Body of pancreas (tissue), 4 donors: Measurements from ENCODE around the gene LRRC46. TPM values are rescaled to one million over a fixed set of nuclear protein-coding genes. Genes with fewer than 3 reads are reported as not detected.

Experiments
- ATAC-seq: fragments of 150-250 bp; one replicate; pipeline ENCODE4 v1.9.1; 2016
- DNase-seq, 4 donors: peaks; one replicate each; pipeline ENCODE4 v3.0.0-alpha.2; 2019
- H3K27ac ChIP-seq, 4 donors: fragments of 200-600 bp; sonication (generic); 1 replicate in 3 of 4; 2 replicates in 1 of 4; pipeline versions ENCODE4 v1.5.1 to v1.6.1; 2016 to 2019; ENCODE audit warnings: mild to moderate bottlenecking in 1 of 4, mixed read lengths in 1 of 4, moderate library complexity in 1 of 4
- H3K27me3 ChIP-seq, 2 donors: fragments of 200-600 bp; sonication (generic); one replicate each; pipeline ENCODE4 v1.6.0; 2016; ENCODE audit warnings: mild to moderate bottlenecking in 1 of 2
- H3K36me3 ChIP-seq, 2 donors: fragments of 200-600 bp; sonication (generic); replicated peaks in 1 of 2; 2 replicates each; pipeline ENCODE4 v1.5.1; 2016; ENCODE audit warnings: low read depth in 2 of 2; ENCODE audit not compliant: insufficient read depth in 1 of 2
- H3K4me1 ChIP-seq: fragments of 200-600 bp; sonication (generic); one replicate; pipeline ENCODE4 v1.6.0; 2016
- H3K4me3 ChIP-seq, 2 donors: fragments of 200-600 bp; sonication (generic); 1 replicate in 1 of 2; 2 replicates in 1 of 2; pipeline ENCODE4 v1.5.1; 2016 to 2019
- H3K9me3 ChIP-seq, 3 donors: fragments of 200-600 bp; sonication (generic); 1 replicate in 2 of 3; 2 replicates in 1 of 3; pipeline ENCODE4 v1.5.1; 2016
- POLR2A ChIP-seq, 3 donors: fragments of 450-650 bp; IDR thresholded peaks; one replicate each; pipeline ENCODE4 v1.6.1; 2016; ENCODE audit warnings: antibody characterized with exemption in 3 of 3, mild to moderate bottlenecking in 2 of 3
- WGBS, 2 donors: methylation state at CpG; one replicate each; pipeline ENCODE4 v1.1.5; 2017; 5-methylcytosine and 5-hydroxymethylcytosine counted together
- intact Hi-C: fragments of 100-400 bp; cut with DNase I; formaldehyde crosslinking; loops from one replicate; pipeline ENCODE4 v1.15.1; 2023
- total RNA-seq, 2 donors: library from RNA; depleted of rRNA; stranded (reverse); fragments of >200 nt; gene quantifications; one replicate each; pipeline ENCODE4 v1.1.0, GENCODE V29; 2016
- TF ChIP-seq, protein P1 (sequence below), 7 experiments: fragments of 450-650 bp in 4 of 7; fragments of 200-600 bp in 3 of 7; sonication (generic) in 3 of 7; IDR thresholded peaks; one replicate each; pipeline ENCODE4 v1.5.1; 2016 to 2019; ENCODE audit warnings: antibody characterized with exemption in 7 of 7

LRRC46 gene
- total RNA-seq, 2 donors from 2014 or later = not detected

DNA sequence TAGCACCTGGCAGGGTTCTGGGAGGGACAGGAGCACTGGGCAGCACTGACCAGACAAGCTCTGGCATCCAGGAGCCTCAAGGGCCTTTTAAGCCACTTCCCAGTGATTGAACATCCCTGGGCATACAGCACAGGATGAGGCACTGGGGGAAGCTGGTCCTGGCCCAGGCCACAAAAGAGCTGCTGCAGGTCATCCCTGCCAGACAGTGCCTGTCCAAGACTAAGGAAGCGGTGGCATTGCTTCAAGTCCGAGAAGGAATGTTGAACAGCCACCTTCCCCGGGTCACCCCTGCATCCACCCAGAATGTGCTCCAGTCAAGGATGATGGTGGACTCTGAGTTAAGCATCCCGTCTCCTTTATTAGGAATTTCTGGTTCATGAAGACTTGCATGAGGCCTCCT lies 8.7 kb upstream of the LRRC46 start:
- H3K27ac ChIP-seq = peak overlapping the region in 1 of 4 donors; percentile 77
- H3K36me3 ChIP-seq = peaks cover 9 to 21% of the 10 kb centered on the region in 2 donors
- no peak for ATAC-seq

DNA sequence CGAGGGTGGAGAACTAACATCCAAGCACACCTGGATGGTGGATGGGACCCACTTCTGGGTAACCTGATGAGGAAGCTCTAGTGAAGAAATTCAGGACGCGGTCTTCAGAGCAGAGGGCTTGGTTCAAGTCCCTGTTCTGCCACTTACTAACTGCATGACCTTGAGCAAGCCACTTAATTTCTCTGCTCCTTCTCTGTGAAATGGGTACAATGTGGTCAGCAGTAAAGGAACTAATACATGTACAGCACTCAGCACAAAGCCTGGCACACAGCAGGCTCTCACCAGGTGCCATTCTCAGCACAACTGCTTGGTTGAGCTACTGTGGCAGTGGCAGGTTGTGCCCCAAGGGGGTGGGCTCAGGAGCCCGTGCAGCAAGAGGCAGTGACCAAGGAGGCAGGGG lies 8.0 kb upstream of the LRRC46 start:
- no peak for DNase-seq
- H3K9me3 ChIP-seq = no peaks in the 10 kb centered on the region

More for the DNA sequence above, 8.7 kb upstream of the LRRC46 start:
- Histone ChIP-seq H3K4me1 (peaks cover 22% of the 10 kb centered on the region), H3K9me3 (no peaks in the 10 kb centered on the region), H3K27me3 (no peaks in the 10 kb centered on the region), H3K4me3 (no peak overlapping the region)
- intact Hi-C loops = no loop called here
- WGBS, 2 donors = 89 to 91% methylated on average over 4 of the region's 4 CpGs
- DNase-seq = no peak
- TF ChIP-seq, protein P1, sequence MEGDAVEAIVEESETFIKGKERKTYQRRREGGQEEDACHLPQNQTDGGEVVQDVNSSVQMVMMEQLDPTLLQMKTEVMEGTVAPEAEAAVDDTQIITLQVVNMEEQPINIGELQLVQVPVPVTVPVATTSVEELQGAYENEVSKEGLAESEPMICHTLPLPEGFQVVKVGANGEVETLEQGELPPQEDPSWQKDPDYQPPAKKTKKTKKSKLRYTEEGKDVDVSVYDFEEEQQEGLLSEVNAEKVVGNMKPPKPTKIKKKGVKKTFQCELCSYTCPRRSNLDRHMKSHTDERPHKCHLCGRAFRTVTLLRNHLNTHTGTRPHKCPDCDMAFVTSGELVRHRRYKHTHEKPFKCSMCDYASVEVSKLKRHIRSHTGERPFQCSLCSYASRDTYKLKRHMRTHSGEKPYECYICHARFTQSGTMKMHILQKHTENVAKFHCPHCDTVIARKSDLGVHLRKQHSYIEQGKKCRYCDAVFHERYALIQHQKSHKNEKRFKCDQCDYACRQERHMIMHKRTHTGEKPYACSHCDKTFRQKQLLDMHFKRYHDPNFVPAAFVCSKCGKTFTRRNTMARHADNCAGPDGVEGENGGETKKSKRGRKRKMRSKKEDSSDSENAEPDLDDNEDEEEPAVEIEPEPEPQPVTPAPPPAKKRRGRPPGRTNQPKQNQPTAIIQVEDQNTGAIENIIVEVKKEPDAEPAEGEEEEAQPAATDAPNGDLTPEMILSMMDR (IDR thresholded peaks at IDR 0.05) = no peak
- no peak for TF ChIP-seq POLR2A (IDR thresholded peaks at IDR 0.05)

DNA sequence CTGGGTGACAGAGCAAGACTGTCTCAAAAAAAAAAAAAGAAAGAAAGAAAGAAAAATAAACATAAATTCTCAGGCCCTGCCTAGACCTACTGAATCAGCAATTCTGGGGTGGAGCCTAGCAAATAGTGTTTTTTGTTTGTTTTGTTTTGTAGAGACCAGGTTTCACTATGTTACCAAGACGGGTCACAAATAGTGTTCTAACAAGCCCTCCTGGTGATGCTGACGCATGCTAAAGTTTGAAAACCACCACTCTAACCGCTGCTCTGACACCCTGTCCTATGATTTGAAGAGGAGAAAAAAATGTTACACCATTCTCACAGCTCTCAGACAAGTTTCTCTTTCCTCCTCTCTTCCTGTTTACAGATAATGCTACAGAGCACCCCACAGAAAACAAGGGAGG lies 1.6 kb upstream of the LRRC46 start:
- intact Hi-C loops = loop anchor here (10.0 kb wide), 1 partner anchor 185 kb away; no protein-coding TSS in a partner anchor
- Histone ChIP-seq H3K27ac (no peak overlapping the region), H3K4me1 (peaks cover 20% of the 10 kb centered on the region), H3K9me3 (no peaks in the 10 kb centered on the region), H3K36me3 (peaks cover 9 to 15% of the 10 kb centered on the region in 2 donors), H3K4me3 (no peak overlapping the region), H3K27me3 (no peaks in the 10 kb centered on the region)
- 62 to 84% methylated on average over 3 of the region's 3 CpGs for WGBS, 2 donors
- TF ChIP-seq, protein P1 (IDR thresholded peaks at IDR 0.05) = no peak
- TF ChIP-seq POLR2A (IDR thresholded peaks at IDR 0.05) = no peak
- no peak for ATAC-seq
- no peak for DNase-seq

More for the DNA sequence above, 8.0 kb upstream of the LRRC46 start:
- TF ChIP-seq POLR2A (IDR thresholded peaks at IDR 0.05) = no peak
- TF ChIP-seq, protein P1 (IDR thresholded peaks at IDR 0.05) = no peak
- ATAC-seq = no peak
- intact Hi-C loops = no loop called here
- H3K27ac ChIP-seq = no peak overlapping the region
- H3K4me3 ChIP-seq = no peak overlapping the region
- peaks cover 9 to 17% of the 10 kb centered on the region in 2 donors for H3K36me3 ChIP-seq
- no peaks in the 10 kb centered on the region for H3K27me3 ChIP-seq
- WGBS, 2 donors = 83 to 85% methylated on average over 4 of the region's 4 CpGs
- H3K4me1 ChIP-seq = peaks cover 22% of the 10 kb centered on the region

DNA sequence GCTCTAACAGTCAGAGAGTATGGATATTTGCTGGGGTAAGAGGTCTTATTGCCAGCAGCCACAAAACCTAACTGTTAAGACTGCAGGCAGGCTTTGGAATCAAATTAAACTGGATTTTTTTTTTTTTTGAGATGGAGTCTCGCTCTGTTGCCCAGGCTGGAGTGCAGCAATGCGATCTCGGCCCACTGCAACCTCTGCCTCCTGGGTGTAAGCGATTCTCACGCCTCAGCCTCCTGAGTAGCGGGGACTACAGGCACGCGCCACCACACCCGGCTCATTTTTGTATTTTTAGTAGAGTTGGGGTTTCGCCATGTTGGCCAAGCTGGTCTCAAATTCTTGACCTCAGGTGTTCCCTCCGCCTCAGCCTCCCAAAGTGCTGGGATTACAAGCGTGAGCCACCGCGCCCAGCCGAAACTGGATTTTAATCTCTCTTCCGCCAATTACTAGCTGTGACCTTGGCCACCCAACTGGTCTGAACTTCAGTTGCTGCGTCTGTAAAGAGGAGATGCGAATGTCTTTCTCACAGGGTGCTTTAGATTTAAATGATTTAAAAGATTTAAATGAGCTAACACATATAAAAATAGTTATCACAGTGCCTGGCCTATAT lies 971 bp upstream of the LRRC46 start:
- no peak for DNase-seq
- Histone ChIP-seq H3K4me1 (peaks cover 20% of the 10 kb centered on the region), H3K4me3 (peak overlapping the region; percentile 58 to 67), H3K9me3 (no peaks in the 10 kb centered on the region), H3K27me3 (no peaks in the 10 kb centered on the region), H3K36me3 (peaks cover 9 to 13% of the 10 kb centered on the region in 2 donors), H3K27ac (peak overlapping the region in 3 of 4 donors; percentile 49 to 78 (median 73))
- 48 to 50% methylated on average over 17 of the region's 18 CpGs for WGBS, 2 donors
- intact Hi-C loops = loop anchor here (10.0 kb wide), 1 partner anchor 184 kb away; no protein-coding TSS in a partner anchor
- no peak for TF ChIP-seq POLR2A (IDR thresholded peaks at IDR 0.05)
- TF ChIP-seq, protein P1 (IDR thresholded peaks at IDR 0.05) = no peak
- ATAC-seq = no peak

DNA sequence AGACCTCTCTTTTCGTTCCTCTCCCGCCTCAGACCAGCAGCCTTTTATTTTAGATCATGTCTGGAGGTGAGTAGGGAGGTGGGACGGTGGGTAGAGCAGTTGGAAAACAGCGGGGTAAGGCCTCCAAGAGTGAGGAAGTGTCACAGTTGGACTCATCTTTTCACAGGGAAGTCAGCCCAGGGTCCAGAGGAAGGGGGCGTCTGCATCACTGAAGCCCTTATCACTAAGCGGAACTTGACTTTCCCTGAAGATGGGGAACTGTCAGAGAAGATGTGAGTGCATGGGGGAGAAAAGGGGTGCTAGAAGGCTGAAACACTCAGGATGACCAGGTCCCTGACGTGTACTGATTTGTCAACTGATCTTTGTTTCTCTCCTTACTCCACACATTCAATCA lies 461 bp downstream of the LRRC46 start:
- DNase-seq = no peak
- Histone ChIP-seq H3K27me3 (no peaks in the 10 kb centered on the region), H3K27ac (peak overlapping the region in 1 of 4 donors; percentile 78), H3K4me1 (peaks cover 20% of the 10 kb centered on the region), H3K36me3 (peaks cover 2 to 8% of the 10 kb centered on the region in 2 donors), H3K4me3 (peak overlapping the region in 1 of 2 donors; percentile 17), H3K9me3 (no peaks in the 10 kb centered on the region)
- no peak for ATAC-seq
- intact Hi-C loops = loop anchor here (10.0 kb wide), 1 partner anchor 183 kb away; no protein-coding TSS in a partner anchor
- WGBS, 2 donors = 7 to 8% methylated on average over 6 to 7 of the region's 7 CpGs
- no peak for TF ChIP-seq POLR2A (IDR thresholded peaks at IDR 0.05)
- TF ChIP-seq, protein P1 (IDR thresholded peaks at IDR 0.05) = no peak
